ENCODE results near the gene GGCX.
A peak's percentile ranks its signal among the peaks of the same experiment; 100 is the strongest.

Gene GGCX

DNA sequence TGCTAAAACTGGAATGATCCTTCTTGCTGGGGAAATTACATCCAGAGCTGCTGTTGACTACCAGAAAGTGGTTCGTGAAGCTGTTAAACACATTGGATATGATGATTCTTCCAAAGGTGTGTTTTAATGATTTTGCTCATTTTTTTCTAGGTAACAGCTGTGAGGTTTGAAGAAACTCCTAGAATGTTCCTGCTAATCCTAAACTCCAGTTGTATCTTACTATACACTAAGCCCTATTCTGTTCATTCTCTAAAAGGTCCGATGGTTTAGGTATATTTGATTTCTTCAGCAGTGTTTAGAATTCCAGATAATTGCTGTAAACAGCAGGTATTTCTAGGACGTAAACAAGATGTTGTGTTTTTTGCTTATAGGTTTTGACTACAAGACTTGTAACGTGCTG is 20.0 kb downstream of the GGCX start:
- peak overlapping the region; percentile 92 for H3K4me3 ChIP-seq (ENCODE audit: control insufficient read depth, low read depth, low read length)
- no peak for DNase-seq (ENCODE audit: low read depth)

GRCh38 chr2:85540133-85540648 is 21.1 kb downstream of the GGCX start:
- DNase-seq (ENCODE audit: low read depth), result no peak
- H3K4me3 ChIP-seq (ENCODE audit: control insufficient read depth, low read depth, low read length), result peak overlapping the region; percentile 92
- TF ChIP-seq CTCF (IDR thresholded peaks at IDR 0.05; ENCODE audit: control insufficient read depth, insufficient read depth, low read depth, low read length, missing control alignments), result no peak

More for the DNA sequence above, 20.0 kb downstream of the GGCX start:
- TF ChIP-seq CTCF (IDR thresholded peaks at IDR 0.05; ENCODE audit: control insufficient read depth, insufficient read depth, low read depth, low read length, missing control alignments), result no peak

DNA sequence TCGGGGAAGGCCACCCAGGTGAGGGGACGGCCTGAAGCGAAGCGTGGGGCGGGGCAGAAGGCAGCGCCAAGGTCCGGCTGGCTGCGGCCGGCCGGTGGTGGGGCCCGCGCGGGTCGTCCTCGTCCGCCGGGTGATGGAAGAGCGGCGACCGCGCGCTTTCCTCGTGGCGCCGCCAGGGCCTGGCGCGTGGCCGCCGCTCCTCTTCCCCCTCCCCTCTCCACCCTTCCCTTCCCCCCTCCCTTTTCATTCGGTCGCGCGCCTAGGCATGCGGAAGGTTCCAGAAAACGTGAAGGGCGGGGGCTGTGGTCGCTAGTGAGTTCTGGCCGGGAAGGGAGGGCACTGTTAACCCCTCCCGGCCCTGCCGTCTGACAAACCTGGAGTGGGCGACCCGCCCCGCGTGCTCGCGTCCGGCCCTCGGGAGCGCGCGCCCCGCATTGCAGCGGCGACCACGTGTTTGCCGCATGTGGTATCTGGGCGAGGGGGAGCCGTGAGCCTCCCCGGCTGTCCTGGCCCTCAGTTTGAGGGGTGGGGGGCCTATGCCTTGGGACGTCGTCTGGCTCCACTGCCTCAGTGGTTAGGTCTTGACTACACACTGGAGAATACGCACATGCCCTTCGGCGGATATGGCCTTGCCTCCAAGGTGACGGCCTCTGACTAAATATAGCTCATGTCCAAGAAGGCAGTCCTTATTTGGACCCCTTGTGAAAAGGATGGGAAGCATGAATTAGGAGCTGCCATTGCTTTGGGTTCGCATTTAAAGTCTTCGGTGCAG is 21.7 kb downstream of the GGCX start:
- TF ChIP-seq CTCF (IDR thresholded peaks at IDR 0.05; ENCODE audit: control insufficient read depth, insufficient read depth, low read depth, low read length, missing control alignments), result no peak
- H3K4me3 ChIP-seq (ENCODE audit: control insufficient read depth, low read depth, low read length), result peak overlapping the region; percentile 92
- no peak for DNase-seq (ENCODE audit: low read depth)

DNA sequence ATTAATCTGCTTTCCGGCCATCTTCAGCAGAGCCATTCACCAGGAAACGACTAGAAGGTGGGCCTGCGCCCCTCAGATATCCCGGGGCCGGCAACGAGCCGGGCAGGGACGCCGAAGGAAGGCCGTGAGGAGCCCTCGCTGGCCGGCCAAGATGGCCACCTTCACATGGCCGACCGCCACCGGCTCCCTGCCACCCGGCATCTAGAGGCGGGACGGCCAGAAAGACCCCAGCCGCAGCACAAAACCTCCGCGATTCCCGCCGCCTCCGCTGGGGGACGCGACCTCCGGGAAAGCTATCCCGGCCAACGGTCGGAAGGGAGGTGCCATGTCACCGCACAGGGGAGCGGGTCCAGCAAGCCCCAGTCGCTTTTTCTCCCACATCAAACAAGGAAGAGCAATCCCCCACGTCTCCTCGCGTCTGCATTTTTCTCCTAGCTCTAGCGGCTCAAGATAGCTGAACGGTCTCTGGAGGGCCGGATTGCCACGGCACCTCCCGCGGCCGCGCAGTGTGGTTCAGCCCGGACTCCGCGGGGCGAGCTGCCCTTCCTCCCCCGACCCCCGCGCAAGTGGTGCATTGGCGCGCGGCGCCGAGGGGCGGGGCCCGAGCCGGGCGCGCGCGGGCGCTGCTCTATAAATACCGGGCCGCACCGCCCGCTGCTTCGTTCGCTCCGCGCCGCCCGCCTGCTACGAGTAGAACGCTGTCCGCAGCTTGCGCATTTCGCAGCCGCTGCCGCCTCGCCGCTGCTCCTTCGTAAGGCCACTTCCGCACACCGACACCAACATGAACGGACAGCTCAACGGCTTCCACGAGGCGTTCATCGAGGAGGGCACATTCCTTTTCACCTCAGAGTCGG is 22.6 kb downstream of the GGCX start, which contains the start of gene MAT2A:
MAT2A (plus strand) TSS at position 662 of the 854 bp plus-strand sequence; CDS start at position 782, 120 bp downstream.
- peak within 1 kb of the TSS; percentile 92 for H3K4me3 ChIP-seq (ENCODE audit: control insufficient read depth, low read depth, low read length)
- TF ChIP-seq CTCF (IDR thresholded peaks at IDR 0.05; ENCODE audit: control insufficient read depth, insufficient read depth, low read depth, low read length, missing control alignments), result peak; percentile 75
- peak; percentile 67 for DNase-seq (ENCODE audit: low read depth)

DNA sequence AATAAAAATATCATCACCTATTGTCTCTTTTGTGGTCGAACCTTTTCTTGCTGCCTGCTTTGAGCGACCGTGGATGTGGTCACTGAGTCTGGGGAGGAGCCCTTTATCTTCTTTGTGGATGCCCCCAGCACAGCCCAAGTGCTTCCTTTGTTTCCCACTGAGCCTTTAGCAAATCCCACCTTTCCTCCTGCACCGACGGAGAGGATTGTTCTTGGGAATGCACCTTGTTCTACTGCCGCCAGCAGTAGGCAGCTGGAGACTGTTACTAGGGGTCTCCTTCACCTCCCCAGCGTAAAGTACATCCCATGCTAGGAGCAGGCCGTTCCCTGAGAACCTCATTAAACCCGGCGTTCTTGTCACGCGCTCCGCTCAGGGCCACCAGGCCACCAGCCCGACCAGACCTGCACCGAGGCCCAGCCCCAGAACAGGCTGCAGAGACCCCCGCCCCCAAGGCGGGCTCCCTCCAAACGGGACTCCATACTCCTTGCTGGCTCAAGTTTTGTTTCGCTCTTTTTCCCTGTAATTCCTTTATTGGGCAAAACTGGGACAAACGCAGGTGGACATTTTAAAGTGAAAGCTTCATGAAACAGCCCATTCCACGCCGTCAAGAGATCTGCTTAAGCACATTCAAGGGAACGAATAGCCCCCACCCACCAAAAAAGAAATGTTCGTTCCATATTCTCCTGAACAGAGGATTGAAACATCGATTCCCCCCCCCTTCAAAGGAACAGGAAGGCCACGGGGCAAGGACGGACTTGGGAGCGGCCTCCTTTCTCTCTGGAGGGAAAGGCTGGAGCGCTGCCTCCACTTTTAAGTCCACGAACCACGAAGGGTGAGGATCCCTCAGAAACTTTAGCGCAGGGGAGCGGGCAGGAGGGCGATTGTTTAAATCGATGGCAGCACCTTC is 23.4 kb downstream of the GGCX start:
- H3K4me3 ChIP-seq (ENCODE audit: control insufficient read depth, low read depth, low read length), result peak overlapping the region; percentile 82
- no peak for DNase-seq (ENCODE audit: low read depth)
- TF ChIP-seq CTCF (IDR thresholded peaks at IDR 0.05; ENCODE audit: control insufficient read depth, insufficient read depth, low read depth, low read length, missing control alignments), result no peak

- peak; percentile 67 for DNase-seq (ENCODE audit: low read depth)
- H3K4me3 ChIP-seq (ENCODE audit: control insufficient read depth, low read depth, low read length), result no peak overlapping the region
- no peak for TF ChIP-seq CTCF (IDR thresholded peaks at IDR 0.05; ENCODE audit: control insufficient read depth, insufficient read depth, low read depth, low read length, missing control alignments)
These were observed 24.8 kb downstream of the GGCX start for GRCh38 chr2:85536479-85536878.

Data from AG09309 (cell line).